Measurements from ENCODE around the gene CNOT8.

CNOT8 gene

GRCh38 chr5:154836225-154836624, 22.2 kb upstream of the CNOT8 start:
- no peak for DNase-seq

GRCh38 chr5:154837009-154837901, 21.2 kb upstream of the CNOT8 start:
- DNase-seq = no peak

GRCh38 chr5:154840435-154841272, 17.8 kb upstream of the CNOT8 start:
- no peak for DNase-seq

GRCh38 chr5:154841273-154841661, 17.2 kb upstream of the CNOT8 start:
- no peak for DNase-seq

- no peak for DNase-seq
These were observed 15.5 kb upstream of the CNOT8 start for GRCh38 chr5:154842689-154843530.

- DNase-seq = no peak
These were observed 13.6 kb upstream of the CNOT8 start for GRCh38 chr5:154844809-154845208.

- no peak for DNase-seq
These were observed 9.1 kb upstream of the CNOT8 start for GRCh38 chr5:154849264-154849785.

- DNase-seq = no peak
These were observed 8.6 kb upstream of the CNOT8 start for GRCh38 chr5:154849791-154850201.

GRCh38 chr5:154850255-154851062, 8.0 kb upstream of the CNOT8 start, which contains the start of gene FAXDC2:
TSS of gene FAXDC2 (minus strand) at chr5:154850603. CDS start at chr5:154838178, 12,425 bp downstream.
- no peak for DNase-seq

GRCh38 chr5:154851351-154851750, 7.1 kb upstream of the CNOT8 start:
- no peak for DNase-seq

GRCh38 chr5:154857530-154858296, 714 bp upstream of the CNOT8 start:
- DNase-seq = peak; percentile 89

GRCh38 chr5:154858972-154859871, 795 bp downstream of the CNOT8 start:
- DNase-seq = peak; percentile 30

GRCh38 chr5:154860123-154860522, 1.7 kb downstream of the CNOT8 start:
- peak; percentile 42 for DNase-seq

GRCh38 chr5:154860765-154861164, 2.3 kb downstream of the CNOT8 start:
- DNase-seq = peak; percentile 9

- DNase-seq = no peak
These were observed 3.5 kb downstream of the CNOT8 start for GRCh38 chr5:154861946-154862345.

- no peak for DNase-seq
These were observed 4.3 kb downstream of the CNOT8 start for GRCh38 chr5:154862766-154863165.

GRCh38 chr5:154863291-154864080, 5.1 kb downstream of the CNOT8 start:
- no peak for DNase-seq

GRCh38 chr5:154865466-154866184, 7.2 kb downstream of the CNOT8 start:
- no peak for DNase-seq

Data from activated CD4-positive, alpha-beta T cell treated with anti-CD3 and anti-CD28 coated beads, Interleukin-2, Interleukin-6, amounts not matched to agents 100 ng/mL and 50 ng/mL, durations not matched to agents 16 hours and 8 hours (primary cell).